Ishikawa (cell line): ENCODE measurements around the gene CACNA1G.

ENCODE experiments used
- CEBPB ChIP-seq: IDR thresholded peaks from 2 replicates; pipeline ENCODE4 v1.6.1; 2012
- CREB1 ChIP-seq: IDR thresholded peaks from 2 replicates; pipeline ENCODE4 v1.6.1; 2012; ENCODE audit warnings: low read depth
- EGR1 ChIP-seq: IDR thresholded peaks from 2 replicates; pipeline ENCODE4 v1.6.1; 2012
- EP300 ChIP-seq: IDR thresholded peaks from 2 replicates; pipeline ENCODE4 v1.6.1; 2012; ENCODE audit warnings: borderline replicate concordance
- FOXM1 ChIP-seq: IDR thresholded peaks from 2 replicates; pipeline ENCODE4 v1.6.1; 2012; ENCODE audit warnings: low read depth, borderline replicate concordance
- NFIC ChIP-seq: IDR thresholded peaks from 2 replicates; pipeline ENCODE4 v1.6.1; 2012
- RAD21 ChIP-seq: IDR thresholded peaks from 2 replicates; pipeline ENCODE4 v1.6.1; 2012; ENCODE audit warnings: low read depth
- TAF1 ChIP-seq: IDR thresholded peaks from 2 replicates; pipeline ENCODE4 v1.6.1; 2012; ENCODE audit warnings: low read depth, mild to moderate bottlenecking
- TCF12 ChIP-seq: IDR thresholded peaks from 2 replicates; pipeline ENCODE4 v1.6.1; 2012; ENCODE audit warnings: low read depth
- TEAD4 ChIP-seq: IDR thresholded peaks from 2 replicates; pipeline ENCODE4 v1.6.1; 2012
- YY1 ChIP-seq: IDR thresholded peaks from 2 replicates; pipeline ENCODE4 v1.6.1; 2012; ENCODE audit warnings: low read depth
- ZBTB7A ChIP-seq: IDR thresholded peaks from 2 replicates; pipeline ENCODE4 v1.6.1; 2012; ENCODE audit warnings: low read depth
- TF ChIP-seq, protein P1 (sequence below): IDR thresholded peaks from 2 replicates; pipeline ENCODE4 v1.6.1; 2012
- TF ChIP-seq, protein P2 (sequence below): IDR thresholded peaks from 2 replicates; pipeline ENCODE4 v1.6.1; 2012
- TF ChIP-seq, protein P3 (sequence below): IDR thresholded peaks from 2 replicates; pipeline ENCODE4 v1.6.1; 2012; ENCODE audit warnings: low read depth, mild to moderate bottlenecking

The CACNA1G gene

DNA sequence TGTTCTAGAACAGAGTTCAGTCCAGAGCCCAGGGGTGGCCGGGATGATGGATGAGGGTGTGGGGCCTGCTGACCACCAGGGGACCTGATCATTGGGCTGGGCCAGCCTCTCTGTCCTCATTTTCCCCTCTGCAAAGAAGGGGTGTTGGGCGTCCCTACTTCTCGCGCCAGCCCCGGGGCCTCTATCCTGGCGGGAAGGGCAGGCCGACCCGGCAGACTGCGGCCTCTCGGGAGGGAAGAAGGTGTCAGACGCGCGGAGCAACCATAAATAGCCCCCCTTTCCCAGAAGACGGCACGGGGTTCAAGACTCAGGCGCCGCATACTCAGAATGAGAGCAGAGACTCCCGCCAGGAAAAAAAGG is 2.0 kb upstream of the CACNA1G start:
- TF ChIP-seq TCF12 (no peak), ZBTB7A (no peak), TEAD4 (no peak), EP300 (no peak), CREB1 (no peak), NFIC (no peak), TAF1 (no peak), CEBPB (no peak), FOXM1 (no peak), RAD21 (no peak), YY1 (no peak), EGR1 (no peak)
- TF ChIP-seq, protein P1, sequence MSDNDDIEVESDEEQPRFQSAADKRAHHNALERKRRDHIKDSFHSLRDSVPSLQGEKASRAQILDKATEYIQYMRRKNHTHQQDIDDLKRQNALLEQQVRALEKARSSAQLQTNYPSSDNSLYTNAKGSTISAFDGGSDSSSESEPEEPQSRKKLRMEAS: no peak
- TF ChIP-seq, protein P2, sequence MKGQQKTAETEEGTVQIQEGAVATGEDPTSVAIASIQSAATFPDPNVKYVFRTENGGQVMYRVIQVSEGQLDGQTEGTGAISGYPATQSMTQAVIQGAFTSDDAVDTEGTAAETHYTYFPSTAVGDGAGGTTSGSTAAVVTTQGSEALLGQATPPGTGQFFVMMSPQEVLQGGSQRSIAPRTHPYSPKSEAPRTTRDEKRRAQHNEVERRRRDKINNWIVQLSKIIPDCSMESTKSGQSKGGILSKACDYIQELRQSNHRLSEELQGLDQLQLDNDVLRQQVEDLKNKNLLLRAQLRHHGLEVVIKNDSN: no peak
- TF ChIP-seq, protein P3, sequence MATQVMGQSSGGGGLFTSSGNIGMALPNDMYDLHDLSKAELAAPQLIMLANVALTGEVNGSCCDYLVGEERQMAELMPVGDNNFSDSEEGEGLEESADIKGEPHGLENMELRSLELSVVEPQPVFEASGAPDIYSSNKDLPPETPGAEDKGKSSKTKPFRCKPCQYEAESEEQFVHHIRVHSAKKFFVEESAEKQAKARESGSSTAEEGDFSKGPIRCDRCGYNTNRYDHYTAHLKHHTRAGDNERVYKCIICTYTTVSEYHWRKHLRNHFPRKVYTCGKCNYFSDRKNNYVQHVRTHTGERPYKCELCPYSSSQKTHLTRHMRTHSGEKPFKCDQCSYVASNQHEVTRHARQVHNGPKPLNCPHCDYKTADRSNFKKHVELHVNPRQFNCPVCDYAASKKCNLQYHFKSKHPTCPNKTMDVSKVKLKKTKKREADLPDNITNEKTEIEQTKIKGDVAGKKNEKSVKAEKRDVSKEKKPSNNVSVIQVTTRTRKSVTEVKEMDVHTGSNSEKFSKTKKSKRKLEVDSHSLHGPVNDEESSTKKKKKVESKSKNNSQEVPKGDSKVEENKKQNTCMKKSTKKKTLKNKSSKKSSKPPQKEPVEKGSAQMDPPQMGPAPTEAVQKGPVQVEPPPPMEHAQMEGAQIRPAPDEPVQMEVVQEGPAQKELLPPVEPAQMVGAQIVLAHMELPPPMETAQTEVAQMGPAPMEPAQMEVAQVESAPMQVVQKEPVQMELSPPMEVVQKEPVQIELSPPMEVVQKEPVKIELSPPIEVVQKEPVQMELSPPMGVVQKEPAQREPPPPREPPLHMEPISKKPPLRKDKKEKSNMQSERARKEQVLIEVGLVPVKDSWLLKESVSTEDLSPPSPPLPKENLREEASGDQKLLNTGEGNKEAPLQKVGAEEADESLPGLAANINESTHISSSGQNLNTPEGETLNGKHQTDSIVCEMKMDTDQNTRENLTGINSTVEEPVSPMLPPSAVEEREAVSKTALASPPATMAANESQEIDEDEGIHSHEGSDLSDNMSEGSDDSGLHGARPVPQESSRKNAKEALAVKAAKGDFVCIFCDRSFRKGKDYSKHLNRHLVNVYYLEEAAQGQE: no peak

DNA sequence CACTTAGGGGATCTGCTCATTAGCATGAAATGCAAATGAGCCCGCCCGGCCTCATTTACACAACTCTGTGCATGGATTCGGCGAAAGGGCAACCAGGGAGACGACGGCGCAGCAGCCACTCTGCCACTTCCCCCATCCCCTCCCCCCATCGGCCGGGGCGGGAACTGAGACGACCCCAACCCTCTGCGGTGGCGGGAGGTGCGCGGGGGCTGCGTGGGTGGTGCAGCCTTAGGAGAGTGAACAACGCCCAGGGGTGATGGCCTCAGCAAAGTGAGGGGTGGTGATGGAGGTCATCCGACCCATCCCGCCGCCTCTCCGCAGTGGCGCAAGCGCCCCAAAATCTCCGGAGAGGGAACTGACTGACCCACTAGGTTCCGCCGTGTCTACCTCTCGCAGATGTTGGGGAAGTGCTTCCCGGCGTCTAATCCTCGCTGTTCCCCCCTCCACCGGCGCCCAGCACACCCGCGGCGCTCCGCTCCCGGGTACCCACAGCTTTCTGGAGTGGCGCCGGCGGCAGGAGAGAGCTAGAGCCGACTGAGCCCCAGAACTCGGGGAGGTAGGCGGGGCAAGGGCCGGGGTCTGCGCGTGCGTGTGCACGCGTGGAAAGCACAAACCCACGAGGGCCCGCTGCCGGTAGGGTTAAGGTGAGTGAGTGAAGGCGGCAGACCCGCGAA is 1.4 kb upstream of the CACNA1G start:
- TF ChIP-seq CREB1 (no peak), TAF1 (no peak), YY1 (no peak), EP300 (no peak), EGR1 (no peak), CEBPB (no peak), RAD21 (no peak), NFIC (no peak), TEAD4 (no peak), ZBTB7A (no peak), FOXM1 (no peak), TCF12 (no peak)
- TF ChIP-seq, protein P2: no peak
- TF ChIP-seq, protein P1: no peak
- TF ChIP-seq, protein P3: no peak

DNA sequence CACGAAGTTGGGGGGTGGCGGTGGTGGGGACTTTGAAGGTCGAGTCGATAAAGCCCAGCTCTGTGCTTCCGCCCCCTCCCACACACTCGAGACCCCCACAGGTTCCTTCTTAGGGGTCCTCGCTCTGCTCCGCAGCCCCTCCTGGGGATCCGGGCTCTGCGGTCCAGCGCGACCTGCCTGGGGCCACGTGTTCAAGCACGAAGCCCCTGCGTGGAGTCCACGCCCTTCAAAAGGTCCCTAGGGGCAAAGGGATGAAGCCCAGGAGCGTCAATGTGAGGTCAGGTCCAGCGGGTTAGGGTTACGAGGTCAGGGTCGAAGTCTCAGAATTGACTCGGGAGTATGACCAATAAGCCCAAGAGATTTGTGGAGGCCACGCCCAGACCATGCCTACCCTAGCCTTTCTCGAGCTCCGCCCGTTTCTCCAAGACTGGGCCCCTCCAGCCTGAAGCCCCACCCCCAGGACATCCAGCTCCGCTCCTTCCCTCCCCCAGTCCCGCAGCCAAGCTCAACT is 786 bp upstream of the CACNA1G start:
- TF ChIP-seq, protein P1: peak; percentile 72
- TF ChIP-seq, protein P3: no peak
- no peak; the same call in 1 of the 2 replicates for TF ChIP-seq ZBTB7A

DNA sequence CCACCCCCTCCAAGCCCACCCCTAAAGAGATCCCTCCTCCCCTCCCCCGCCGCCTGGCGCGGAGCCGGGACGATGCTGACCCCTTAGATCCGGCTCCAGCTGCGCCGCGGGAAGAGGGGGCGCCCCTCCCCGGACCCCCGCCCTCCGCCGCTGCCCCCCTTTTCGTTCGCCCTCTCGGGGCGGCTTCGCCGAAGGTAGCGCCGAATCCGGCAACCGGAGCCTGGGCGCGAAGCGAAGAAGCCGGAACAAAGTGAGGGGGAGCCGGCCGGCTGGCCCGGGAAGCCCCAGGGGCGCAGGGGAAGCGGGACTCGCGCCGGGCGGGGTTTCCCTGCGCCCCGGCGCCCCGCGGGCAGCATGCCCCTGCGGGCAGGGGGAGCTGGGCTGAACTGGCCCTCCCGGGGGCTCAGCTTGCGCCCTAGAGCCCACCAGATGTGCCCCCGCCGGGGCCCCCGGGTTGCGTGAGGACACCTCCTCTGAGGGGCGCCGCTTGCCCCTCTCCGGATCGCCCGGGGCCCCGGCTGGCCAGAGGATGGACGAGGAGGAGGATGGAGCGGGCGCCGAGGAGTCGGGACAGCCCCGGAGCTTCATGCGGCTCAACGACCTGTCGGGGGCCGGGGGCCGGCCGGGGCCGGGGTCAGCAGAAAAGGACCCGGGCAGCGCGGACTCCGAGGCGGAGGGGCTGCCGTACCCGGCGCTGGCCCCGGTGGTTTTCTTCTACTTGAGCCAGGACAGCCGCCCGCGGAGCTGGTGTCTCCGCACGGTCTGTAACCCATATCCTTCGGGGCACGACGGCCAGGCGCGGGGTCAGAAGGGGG is 623 bp downstream of the CACNA1G start:
- peak; percentile 78; the same call in 1 of the 2 replicates for TF ChIP-seq ZBTB7A
- TF ChIP-seq EGR1: no peak
- no peak for TF ChIP-seq YY1
- no peak for TF ChIP-seq RAD21
